ENCODE data around the gene ARHGEF17.

- TF ChIP-seq POLR2A (IDR thresholded peaks at IDR 0.05), result no peak
- TF ChIP-seq CTCF (IDR thresholded peaks at IDR 0.05 in 8 of 11, conservative IDR thresholded peaks at IDR 0.05 in 3 of 11), result no peak
- no peak for TF ChIP-seq POLR2AphosphoS5 (IDR thresholded peaks at IDR 0.05)
These were observed 2.8 kb downstream of the ARHGEF17 start for GRCh38 chr11:73310661-73311393.

Measured in spleen (tissue), 7 donors.